Fibroblast of lung (primary cell): ENCODE measurements around the gene POC1B. TPM values are rescaled to one million over a fixed set of nuclear protein-coding genes. Genes with fewer than 3 reads are reported as not detected.
A peak's percentile ranks its signal among the peaks of the same experiment; 100 is the strongest.

Experiments used
- DNase-seq, 2 donors: peaks; one replicate each; pipeline versions ENCODE4 v3.0.0 to v3.0.0-alpha.2; 2010; ENCODE audit warnings: low read depth in 2 of 2
- H2AFZ ChIP-seq: 2 replicates; pipeline ENCODE4 v1.5.1; 2012; ENCODE audit warnings: low read length, control low read depth, inconsistent platforms
- H3K27ac ChIP-seq: 2 replicates; pipeline ENCODE4 v1.5.1; 2011; ENCODE audit warnings: low read length, control low read depth; ENCODE audit not compliant: insufficient read depth
- H3K27me3 ChIP-seq: 2 replicates; pipeline ENCODE4 v1.5.1; 2011; ENCODE audit warnings: mild to moderate bottlenecking, low read length; ENCODE audit not compliant: control insufficient read depth, insufficient read depth
- H3K36me3 ChIP-seq: 2 replicates; pipeline ENCODE4 v1.5.1; 2011; ENCODE audit warnings: low read length; ENCODE audit not compliant: control insufficient read depth, insufficient read depth
- H3K4me1 ChIP-seq: 2 replicates; pipeline ENCODE4 v1.5.1; 2011; ENCODE audit warnings: low read length; ENCODE audit not compliant: control insufficient read depth, insufficient read depth; ENCODE audit errors: extremely low read depth
- H3K4me2 ChIP-seq: 2 replicates; pipeline ENCODE4 v1.5.1; 2011; ENCODE audit warnings: low read length, control low read depth; ENCODE audit not compliant: insufficient read depth; ENCODE audit errors: extremely low read depth
- H3K4me3 ChIP-seq, 4 experiments: fragments of 200-600 bp in 1 of 4; sonication (generic) in 1 of 4; replicated peaks in 1 of 4; 2 replicates each; pipeline ENCODE4 v1.5.1; 2011 to 2016; ENCODE audit warnings: low read length in 4 of 4, low read depth in 3 of 4, mild to moderate bottlenecking in 3 of 4, control low read depth in 2 of 4, inconsistent platforms in 1 of 4, mixed read lengths in 1 of 4; ENCODE audit not compliant: insufficient read depth in 1 of 4; ENCODE audit errors: control extremely low read depth in 1 of 4
- H3K79me2 ChIP-seq: 2 replicates; pipeline ENCODE4 v1.5.1; 2012; ENCODE audit warnings: mild to moderate bottlenecking, low read length, inconsistent platforms; ENCODE audit not compliant: control insufficient read depth, insufficient read depth
- H3K9ac ChIP-seq: 2 replicates; pipeline ENCODE4 v1.5.1; 2011; ENCODE audit warnings: mild to moderate bottlenecking, low read length, control low read depth; ENCODE audit not compliant: insufficient read depth
- H3K9me3 ChIP-seq: 2 replicates; pipeline ENCODE4 v1.5.1; 2012; ENCODE audit warnings: low read depth, low read length; ENCODE audit not compliant: control insufficient read depth, insufficient read depth
- H4K20me1 ChIP-seq: 2 replicates; pipeline ENCODE4 v1.5.1; 2011; ENCODE audit warnings: low read length; ENCODE audit not compliant: control insufficient read depth, insufficient read depth; ENCODE audit errors: extremely low read depth
- CTCF ChIP-seq, 2 donors: IDR thresholded peaks in 1 of 2; conservative IDR thresholded peaks in 1 of 2; 1 replicate in 1 of 2; 2 replicates in 1 of 2; pipeline ENCODE4 v1.5.1; 2011 to 2012; ENCODE audit warnings: low read length in 2 of 2, control low read depth in 1 of 2, inconsistent platforms in 1 of 2, low read depth in 1 of 2, mild to moderate bottlenecking in 1 of 2
- EZH2 ChIP-seq: IDR thresholded peaks from 2 replicates; pipeline ENCODE4 v1.5.1; 2012; ENCODE audit warnings: low read length, control low read depth, mild to moderate bottlenecking; ENCODE audit errors: missing control alignments
- polyA plus RNA-seq, 2 donors: library from polyadenylated mRNA; depleted of rRNA in 1 of 2; stranded (reverse) in 1 of 2; unstranded in 1 of 2; fragments of >200 nt; gene quantifications; 2 replicates each; pipeline ENCODE4 v1.2.1, GENCODE V29; 2011 to 2012; ENCODE audit warnings: missing spikeins in 1 of 2
- total RNA-seq: library from RNA; depleted of rRNA; stranded (reverse); fragments of >200 nt; gene quantifications from 2 replicates; pipeline ENCODE4 v1.2.1, GENCODE V29; 2014

POC1B gene
- total and polyA plus RNA-seq, 2 donors (not counting 1 experiment from before 2014, with no cell fraction given): 10.2 to 16.7 TPM

GRCh38 chr12:89497467-89497866, 28.4 kb downstream of the POC1B start:
- Histone ChIP-seq H3K4me1 (peaks cover 3% of the 10 kb centered on the region), H3K27me3 (no peaks in the 10 kb centered on the region), H3K4me3 (no peak overlapping the region), H3K27ac (no peak overlapping the region), H3K79me2 (no peaks in the 10 kb centered on the region), H4K20me1 (no peaks in the 10 kb centered on the region), H2AFZ (no peak overlapping the region), H3K4me2 (no peak overlapping the region), H3K9me3 (no peaks in the 10 kb centered on the region), H3K36me3 (no peaks in the 10 kb centered on the region), H3K9ac (no peak overlapping the region)
- TF ChIP-seq CTCF (conservative IDR thresholded peaks at IDR 0.05 in 1 of 2, IDR thresholded peaks at IDR 0.05 in 1 of 2; ENCODE audit: low read depth in 1 of 2, low read length in 2 of 2) (no peak), EZH2 (no peak)
- peak in 1 of 2 donors; percentile 29 for DNase-seq

- TF ChIP-seq EZH2: no peak
- no peak for TF ChIP-seq CTCF (conservative IDR thresholded peaks at IDR 0.05 in 1 of 2, IDR thresholded peaks at IDR 0.05 in 1 of 2; ENCODE audit: low read depth in 1 of 2, low read length in 2 of 2)
- Histone ChIP-seq H3K9me3 (no peaks in the 10 kb centered on the region), H3K4me1 (peaks cover 3% of the 10 kb centered on the region), H3K36me3 (no peaks in the 10 kb centered on the region), H3K27ac (no peak overlapping the region), H3K9ac (no peak overlapping the region), H3K4me2 (no peak overlapping the region), H3K79me2 (no peaks in the 10 kb centered on the region), H2AFZ (no peak overlapping the region), H3K4me3 (no peak overlapping the region), H4K20me1 (no peaks in the 10 kb centered on the region), H3K27me3 (no peaks in the 10 kb centered on the region)
- DNase-seq: no peak
Observed at GRCh38 chr12:89497005-89497404, 28.8 kb downstream of the POC1B start.

- Histone ChIP-seq H3K4me1 (peaks cover 3% of the 10 kb centered on the region), H3K27ac (no peak overlapping the region), H3K36me3 (no peaks in the 10 kb centered on the region), H3K4me3 (no peak overlapping the region), H3K79me2 (no peaks in the 10 kb centered on the region), H2AFZ (no peak overlapping the region), H3K9me3 (no peaks in the 10 kb centered on the region), H4K20me1 (no peaks in the 10 kb centered on the region), H3K4me2 (no peak overlapping the region), H3K9ac (no peak overlapping the region), H3K27me3 (no peaks in the 10 kb centered on the region)
- peak; percentile 34 to 55 for DNase-seq
- TF ChIP-seq CTCF (conservative IDR thresholded peaks at IDR 0.05 in 1 of 2, IDR thresholded peaks at IDR 0.05 in 1 of 2; ENCODE audit: low read depth in 1 of 2, low read length in 2 of 2) (no peak), EZH2 (no peak)
Observed at GRCh38 chr12:89494411-89495231, 31.2 kb downstream of the POC1B start.
